HG03025 (cell line): ENCODE measurements around the gene AACS.
"Not testable (repeated sequence)": the region's sequence is repeated elsewhere in the genome, so short reads cannot be mapped to it uniquely, and the experiment has no call there.

Source experiments
- ATAC-seq: cut with Tn5 transposase; IDR thresholded peaks from one replicate; pipeline ENCODE4 v1.9.1; 2021; ENCODE audit warnings: mild to moderate bottlenecking, moderate library complexity; ENCODE audit not compliant: unreplicated experiment, low FRiP score

Gene AACS

DNA sequence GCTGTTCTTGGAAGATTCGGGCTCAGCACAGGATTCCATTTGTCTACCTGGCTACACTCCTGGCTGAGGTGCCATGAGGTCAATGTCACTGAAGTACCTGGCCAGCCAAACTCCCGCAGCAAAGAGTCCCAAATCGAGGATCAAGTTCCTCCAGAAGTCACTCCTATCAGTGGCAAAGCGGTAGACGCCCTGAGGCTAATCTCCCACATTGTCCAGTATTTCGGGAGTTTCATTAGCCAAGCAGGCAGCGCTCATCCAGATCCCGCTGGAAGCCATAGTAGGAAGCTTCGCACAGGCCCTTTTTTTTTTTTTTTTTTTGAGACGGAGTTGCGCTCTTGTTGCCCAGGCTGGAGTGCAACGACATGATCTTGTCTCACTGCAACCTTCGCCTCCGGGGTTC, 8.9 kb upstream of the AACS start:
- no peak for ATAC-seq

DNA sequence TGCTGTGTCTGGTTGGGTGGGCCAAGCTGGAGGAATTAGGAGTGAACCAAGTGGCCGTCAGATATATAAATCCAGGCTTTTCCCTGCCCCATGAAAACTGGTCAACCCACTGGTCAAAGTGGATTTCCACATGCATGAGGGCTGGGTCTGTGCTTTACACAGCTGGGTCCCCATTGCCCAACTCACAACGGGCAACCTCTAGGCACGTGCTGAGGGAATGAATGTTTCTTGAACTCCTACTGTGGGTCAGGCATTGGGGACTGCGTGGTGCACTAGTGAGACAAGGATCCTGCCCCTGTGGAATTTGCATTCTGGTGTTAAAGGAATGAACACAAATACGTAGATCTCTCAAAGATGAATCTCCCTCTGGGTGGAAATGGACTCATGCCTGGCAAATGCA, 7.5 kb upstream of the AACS start:
- no peak for ATAC-seq

DNA sequence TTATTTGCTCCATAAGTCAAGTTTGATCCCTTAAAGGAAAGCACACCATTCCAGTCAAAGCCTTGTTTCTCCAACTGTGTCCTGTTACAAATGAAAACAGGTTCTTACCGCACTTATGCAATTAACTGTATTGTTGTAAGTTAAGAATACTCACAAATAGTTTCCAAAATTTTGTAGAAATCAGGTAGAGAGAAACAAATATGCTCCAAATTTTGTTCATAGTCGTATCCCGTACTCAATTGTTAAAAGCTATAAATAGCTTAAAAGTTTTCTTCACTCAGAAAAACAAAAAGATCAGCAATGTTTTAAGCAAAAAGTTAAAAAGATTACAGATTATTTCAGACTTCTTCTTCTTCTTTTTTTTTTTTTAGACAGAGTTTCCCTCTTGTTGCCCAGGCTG, 4.0 kb upstream of the AACS start:
- ATAC-seq = no peak

DNA sequence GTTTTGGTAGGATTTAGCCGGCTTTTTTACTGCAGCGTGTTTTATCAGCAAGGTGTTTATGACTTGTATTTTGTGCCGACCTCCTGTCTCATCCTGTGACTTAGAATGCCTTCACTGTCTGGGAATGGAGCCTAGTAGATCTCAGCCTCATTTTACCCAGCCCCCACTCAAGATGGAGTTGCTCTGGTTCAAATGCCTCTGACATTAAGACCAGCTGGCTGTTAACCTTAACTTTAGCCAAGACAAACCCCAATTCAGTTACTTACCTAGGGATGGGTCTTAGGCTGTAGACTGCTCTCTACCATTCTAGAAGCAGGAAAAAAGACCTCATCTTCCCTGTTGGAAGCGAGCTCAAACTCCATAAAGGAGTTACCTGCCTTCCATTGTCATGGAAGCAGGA, 1.7 kb upstream of the AACS start:
- ATAC-seq = not testable (repeated sequence)

DNA sequence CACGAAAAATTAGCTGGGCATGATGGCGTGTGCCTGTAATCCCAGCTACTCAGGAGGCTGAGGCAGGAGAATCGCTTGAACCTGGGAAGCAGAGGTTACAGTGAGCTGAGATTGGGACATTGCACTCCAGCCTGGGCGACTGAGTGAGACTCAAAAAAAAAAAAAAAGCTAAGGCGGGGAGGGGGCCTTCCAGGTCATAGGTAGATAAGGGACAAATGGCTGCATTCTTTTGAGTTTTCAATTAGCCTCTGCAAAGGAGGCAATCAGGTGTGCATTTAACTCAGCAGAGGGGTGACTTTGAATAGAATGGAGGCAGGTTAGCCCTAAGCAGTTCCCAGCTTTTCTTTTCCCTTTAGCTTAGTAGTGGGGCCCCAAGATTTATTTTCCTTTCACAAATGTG, 743 bp upstream of the AACS start:
- no peak for ATAC-seq

DNA sequence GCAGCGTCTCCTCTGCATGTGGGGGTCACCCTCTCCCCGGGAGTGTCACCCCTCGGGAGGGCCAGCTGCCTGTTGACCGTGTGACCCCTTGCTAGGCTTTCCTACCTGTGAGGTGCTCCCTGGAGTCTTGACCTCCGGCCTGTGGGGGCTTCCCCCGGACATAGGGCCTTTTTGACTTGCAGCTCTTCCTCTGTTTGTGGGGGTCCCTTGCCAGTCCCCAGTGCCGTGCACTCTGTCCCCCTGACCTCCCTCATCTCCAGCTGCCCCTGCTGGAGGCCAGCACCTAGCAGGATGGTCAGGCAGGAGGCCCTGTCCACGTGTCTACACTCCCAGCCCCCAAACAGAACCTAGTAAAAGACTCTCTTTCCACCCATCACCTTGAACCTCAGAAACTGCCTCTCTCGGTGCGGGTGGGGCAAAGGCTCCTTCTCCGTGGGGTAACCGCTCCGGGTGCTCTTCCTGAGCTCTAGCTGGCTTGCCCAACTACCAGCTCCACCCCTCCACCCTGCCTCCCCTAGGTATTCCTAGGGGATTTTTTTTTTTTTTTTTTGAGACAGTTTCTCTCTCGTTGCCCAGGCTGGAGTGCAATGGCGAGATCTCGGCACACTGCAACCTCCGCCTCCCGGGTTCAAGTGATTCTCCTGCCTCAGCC, 810 bp downstream of the AACS start:
- no peak for ATAC-seq

DNA sequence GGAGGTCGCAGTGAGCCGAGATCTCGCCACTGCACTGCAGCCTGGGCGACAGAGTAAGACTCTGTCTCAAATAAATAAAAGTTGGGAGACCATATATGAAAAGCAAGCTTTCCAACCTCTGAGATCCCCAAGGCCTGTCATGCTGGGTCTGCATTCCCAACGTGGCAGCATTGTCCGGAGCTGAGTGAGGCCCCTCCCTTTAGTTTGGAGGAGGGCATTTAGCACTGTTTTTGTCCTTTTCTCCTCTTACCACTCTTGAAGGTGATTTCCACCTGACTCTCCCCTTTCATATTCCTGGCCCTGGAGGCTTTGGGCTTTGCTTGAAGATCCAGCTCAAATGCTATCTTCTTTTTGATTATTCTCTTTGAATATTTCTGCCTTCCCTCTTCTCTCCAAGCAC, 3.2 kb downstream of the AACS start:
- no peak for ATAC-seq

DNA sequence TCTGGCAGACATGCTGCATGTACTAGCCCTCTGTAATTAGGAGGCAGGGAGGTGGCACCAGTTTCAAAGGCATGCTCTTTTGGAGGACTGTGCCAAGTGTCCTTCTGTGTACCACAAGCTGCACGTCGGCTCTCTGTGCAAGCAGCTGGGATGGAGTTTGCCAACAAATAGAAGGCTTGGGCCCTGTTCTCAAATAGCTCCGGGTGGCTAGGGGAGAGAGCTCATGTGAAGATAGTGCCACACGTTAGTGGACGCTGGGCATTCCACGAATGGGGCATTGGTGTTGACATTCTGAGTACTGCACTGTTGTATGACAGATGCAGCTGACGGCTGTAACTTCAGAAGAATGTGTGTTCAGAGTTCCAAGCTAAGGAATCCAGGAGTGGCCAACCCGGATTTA, 4.4 kb downstream of the AACS start:
- no peak for ATAC-seq

DNA sequence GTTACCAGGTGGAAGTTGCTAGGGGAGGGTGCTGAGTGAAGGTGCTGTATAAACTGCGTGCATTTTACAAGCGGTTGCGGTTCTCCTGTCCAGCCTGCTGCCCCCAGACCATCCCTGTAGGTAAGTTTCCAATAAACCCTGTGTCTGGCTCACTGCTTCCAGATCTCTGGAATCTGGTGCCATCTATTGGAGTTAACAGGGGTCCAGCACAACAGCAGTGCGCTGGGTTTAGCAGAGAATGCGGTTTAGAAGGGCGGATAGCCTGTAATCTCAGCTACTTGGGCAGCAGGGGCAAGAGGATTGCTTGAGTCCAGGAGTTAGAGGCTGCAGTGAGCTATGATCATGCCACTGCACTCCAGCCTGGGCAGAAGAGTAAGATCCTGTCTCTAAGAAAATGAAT, 4.9 kb downstream of the AACS start:
- ATAC-seq = no peak

DNA sequence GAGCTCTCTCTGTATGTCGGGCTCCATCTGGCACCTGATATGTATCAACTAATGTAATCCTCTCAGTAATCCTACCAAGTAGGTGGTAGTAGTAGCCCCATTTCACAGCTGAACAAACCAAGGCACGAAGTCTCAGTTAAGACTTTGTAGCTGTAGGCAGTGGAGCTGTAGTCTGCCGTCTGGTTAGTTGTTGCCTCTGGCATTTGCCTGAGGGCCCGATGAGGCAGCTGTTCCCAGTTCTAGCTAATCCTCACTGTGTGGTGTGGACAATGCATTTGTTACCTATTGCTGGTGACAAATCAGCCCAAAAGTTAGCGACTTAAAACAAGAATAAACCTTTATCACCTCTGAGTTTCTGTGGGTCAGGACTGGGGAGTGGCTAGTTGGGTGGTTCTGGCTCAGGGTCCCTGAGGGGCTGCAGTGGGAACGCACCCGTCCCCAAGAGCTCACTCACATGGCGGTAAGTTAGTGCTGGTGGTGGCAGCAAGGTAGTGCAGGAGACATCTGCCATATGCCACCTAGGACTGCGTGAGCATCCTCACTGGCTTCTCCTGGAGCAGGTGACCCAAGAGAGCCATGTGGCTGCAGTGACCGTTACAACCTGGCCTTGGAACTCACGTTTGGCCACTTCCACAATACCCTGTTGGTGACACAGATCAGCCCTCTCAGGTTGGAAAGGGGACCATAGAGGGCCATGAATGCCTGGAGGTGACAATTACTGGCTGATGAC, 5.6 kb downstream of the AACS start:
- no peak for ATAC-seq

DNA sequence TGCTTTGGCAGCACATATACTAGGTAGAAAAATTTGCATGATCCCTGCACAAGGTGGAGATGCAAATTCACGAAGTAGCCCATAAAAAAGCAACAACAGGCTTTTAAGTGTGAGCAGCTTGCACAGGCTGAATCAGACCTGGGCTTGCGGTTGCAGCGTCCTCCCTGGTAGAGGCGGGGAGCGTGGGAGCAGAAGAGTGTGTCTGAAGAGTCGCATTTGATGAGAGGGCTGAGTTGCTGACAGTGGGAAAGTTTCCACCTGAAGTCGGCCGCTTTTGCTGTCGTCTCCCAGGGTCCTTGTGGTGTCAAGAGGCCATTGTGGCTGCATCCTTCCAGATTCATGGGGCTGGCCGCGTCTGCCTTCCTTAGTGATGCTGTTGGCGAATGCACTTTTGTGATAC, 6.2 kb downstream of the AACS start:
- no peak for ATAC-seq

DNA sequence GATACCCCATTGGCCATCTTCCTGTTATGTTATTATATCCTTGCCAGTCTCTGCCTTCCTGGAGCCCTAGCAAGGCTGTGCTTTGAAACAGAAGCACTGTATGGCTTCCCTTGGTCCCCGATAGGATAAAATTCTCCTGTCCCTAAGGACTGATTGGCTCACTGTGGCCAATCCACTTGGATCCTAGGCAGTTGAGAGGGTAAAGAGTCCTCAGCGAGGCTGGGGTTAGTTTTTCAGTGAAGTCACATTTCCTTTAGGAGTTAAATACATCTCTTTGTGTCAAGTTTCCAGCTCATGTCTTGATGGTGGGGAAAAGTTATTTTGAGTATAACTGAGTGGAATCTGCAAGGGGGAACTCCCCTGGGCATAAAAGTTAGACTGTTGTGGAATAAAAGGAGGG, 7.3 kb downstream of the AACS start:
- no peak for ATAC-seq

DNA sequence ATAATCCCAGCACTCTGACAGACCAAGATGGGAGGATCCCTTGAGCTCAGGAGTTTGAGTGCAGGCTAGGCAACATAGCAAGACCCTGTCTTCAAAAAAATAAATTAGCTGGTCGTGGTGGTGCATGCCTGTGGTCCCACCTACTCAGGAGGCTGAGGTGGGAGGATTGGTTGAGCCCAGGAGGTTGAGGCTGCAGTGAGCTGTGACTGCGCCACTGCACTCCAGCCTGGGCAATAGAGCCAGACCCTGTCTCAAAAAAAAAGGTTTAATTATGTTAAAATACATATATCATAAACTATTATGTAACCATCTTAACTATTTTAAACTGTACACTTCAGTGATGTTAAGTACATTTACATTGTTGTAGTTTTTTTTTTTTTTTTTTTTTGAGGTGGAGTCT, 9.1 kb downstream of the AACS start:
- ATAC-seq = not testable (repeated sequence)

DNA sequence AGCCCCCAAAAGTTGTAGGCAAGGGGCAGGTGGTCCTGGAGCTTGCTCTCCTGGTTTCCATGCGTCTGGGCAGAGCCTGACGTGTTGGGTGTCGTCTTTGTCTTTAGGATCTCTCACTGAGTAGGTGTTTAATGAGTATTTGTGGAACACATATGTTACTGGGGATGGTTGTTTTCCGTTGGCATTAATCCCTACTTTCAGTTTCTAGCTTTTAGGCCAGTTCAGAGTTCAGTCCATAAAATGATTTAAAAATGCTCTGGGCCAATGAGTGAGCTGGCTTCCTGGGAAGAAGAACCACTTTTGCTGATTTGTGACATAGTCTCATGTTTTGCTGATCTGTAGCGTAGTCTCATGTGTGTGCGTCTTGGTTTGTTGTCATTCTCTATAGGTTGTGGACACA, 10.9 kb downstream of the AACS start:
- ATAC-seq = no peak

DNA sequence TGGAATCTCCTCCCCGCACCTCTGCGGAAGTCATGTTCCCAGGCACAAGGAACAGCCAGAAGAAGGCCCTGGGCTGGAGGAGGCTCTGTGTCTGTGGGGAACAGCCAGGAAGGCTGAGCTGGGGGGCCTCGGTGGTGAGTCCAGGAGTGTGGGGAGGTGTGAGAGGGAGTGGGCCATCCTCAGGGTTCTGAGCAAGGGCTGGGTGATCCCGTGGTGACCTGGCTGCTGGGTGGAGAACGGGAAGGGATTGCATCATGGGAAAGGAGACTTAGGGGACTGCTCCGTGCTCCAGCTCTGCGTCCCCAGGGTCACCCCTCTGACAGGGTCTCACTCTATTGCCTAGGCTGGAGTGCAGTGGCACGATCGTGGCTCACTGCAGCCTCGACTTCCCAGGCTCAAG, 13.8 kb downstream of the AACS start:
- ATAC-seq = no peak

DNA sequence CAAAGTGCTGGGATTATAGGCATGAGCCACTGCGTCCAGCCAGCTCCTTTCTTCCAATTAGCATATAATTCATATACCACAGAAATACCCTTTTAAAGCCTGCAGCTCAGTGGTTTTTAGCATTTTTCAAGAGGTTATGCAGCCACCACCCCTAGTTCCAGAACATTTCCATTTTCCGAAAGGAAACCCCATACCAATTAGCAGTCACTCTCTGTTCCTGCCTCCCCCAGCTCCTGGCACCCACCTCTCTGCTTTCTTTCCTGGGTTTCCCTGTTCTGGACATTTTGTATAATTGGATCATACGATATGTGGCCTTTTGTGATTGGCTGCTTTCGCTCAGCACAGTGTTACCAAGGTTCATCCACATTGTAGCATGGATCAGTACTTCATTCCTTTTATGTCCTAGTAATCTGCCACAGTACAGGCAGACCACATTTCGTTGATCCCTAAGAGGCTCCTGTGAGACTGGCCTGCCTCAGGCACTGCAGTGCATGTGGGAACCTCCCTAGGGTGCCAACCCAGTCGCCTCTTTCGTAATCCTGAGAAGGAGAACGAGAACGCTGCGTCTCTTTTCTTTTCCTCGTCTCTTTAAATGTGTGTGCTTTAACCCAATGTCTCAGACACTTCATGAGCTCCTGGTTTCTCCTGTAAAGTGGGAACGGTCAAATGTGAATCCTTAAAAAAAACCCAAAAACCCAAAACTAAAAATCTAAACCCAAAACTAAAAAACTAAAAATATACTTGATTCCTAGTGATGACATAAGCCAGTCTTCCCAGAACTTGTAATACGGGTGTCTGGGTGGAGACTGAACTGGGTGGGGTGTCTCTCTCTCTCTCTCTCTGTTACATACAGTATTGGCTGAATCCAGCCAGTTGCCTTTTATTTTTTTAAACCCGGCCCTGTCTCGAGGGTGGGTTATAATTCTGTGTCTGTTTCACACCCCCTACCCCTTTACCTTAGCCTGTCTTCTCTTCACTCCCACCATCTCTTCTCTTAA, 14.7 kb downstream of the AACS start:
- no peak for ATAC-seq

DNA sequence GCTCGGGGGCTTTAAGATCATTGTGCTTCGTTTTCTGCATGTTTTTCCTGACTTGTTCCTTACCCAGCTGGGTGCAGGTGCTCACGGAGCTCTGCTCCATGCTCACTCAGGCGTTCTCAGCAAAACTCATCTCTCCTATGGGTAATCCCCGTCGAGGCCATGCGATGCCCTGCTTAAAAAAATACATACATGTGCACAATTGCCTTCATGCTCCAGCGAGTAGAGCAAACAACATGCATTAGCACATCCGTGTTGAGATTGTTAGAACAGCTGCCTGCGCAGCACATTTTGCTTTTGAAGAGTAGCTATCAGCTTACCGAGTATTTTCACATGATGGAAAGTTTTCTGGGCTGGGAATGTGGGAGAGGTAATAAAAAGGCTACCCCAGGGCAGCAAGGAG, 16.2 kb downstream of the AACS start:
- ATAC-seq = no peak

DNA sequence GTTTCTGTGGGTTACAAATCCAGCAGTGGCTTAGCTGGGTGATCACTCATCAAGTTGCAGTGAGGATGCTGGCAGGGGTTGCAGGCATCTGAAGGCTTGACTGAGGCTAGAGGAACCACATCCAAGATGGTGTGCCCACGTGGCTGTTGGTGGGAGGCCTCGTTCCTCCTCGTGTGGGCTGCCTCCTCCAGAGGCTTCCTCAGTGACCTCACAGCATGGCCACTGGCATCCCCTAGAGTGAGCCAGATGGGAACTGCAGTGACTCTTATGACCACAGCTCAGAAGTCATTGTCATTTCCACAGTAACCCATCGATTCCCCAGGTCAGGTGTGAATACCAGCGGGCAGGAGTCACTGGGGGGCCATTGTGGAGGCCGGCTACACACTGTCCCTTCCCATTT, 17.8 kb downstream of the AACS start:
- no peak for ATAC-seq

DNA sequence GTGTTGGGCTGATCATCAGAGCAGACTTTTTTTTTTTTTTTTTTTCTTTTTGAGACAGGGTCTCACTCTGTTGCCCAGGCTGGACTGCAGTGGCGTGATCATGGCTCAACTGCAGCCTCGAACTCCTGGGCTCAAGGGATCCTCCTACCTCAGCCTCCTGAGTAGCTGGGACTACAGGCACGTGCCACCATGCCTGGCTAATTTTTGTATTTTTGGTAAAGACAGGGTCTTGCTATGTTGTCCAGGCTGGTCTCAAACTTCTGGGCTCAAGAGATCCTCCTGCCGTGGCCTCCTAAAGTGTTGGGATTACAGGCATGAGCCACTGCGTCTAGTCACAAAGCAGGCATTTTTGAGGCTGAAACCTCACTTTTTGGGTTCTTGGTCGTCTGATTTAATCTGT, 23.0 kb downstream of the AACS start:
- ATAC-seq = not testable (repeated sequence)

DNA sequence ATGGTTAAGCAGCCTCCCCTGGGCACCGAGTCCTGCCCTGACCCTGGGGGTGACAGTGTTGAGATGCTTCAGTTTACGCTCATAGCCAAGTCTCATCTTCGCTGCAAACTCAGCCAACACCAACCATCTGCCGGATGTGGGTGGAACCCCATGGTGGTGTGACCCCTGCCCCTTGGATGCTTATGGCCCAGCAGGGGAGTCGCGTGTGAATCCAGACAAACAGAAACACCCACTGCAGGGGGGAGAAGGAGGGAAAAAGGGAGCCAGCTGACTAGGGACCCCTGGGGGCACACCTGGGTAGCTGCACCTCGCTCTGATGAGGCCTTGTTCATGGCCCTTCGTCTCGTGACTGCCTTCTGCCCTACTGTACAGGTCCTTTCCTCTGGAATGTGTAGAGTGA, 23.8 kb downstream of the AACS start:
- no peak for ATAC-seq

DNA sequence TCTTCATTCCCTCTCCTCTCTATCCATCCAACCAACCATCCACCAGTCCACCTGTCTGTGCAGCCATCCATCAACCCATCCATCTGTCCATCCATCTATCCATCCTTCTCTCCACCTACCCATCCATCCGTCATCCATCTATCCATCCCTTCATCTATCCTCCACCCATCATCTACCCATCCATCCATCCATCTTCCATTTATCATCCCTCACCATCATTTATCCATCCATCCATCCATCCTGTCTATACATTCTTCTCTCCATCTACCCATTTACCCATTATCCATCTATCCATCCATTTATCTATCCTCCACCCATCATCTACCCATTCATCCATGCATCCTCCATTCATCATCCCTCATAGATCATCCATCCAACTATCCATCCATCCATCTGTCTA, 24.4 kb downstream of the AACS start:
- no peak for ATAC-seq
